ENCODE results near the gene MIER3. TPM values are rescaled to one million over a fixed set of nuclear protein-coding genes. Genes with fewer than 3 reads are reported as not detected.
"Not testable (repeated sequence)": the region's sequence is repeated elsewhere in the genome, so short reads cannot be mapped to it uniquely, and the experiment has no call there.

MIER3 gene
- polyA plus RNA-seq, 1 donor from 2014 or later, result 51.8 TPM

DNA sequence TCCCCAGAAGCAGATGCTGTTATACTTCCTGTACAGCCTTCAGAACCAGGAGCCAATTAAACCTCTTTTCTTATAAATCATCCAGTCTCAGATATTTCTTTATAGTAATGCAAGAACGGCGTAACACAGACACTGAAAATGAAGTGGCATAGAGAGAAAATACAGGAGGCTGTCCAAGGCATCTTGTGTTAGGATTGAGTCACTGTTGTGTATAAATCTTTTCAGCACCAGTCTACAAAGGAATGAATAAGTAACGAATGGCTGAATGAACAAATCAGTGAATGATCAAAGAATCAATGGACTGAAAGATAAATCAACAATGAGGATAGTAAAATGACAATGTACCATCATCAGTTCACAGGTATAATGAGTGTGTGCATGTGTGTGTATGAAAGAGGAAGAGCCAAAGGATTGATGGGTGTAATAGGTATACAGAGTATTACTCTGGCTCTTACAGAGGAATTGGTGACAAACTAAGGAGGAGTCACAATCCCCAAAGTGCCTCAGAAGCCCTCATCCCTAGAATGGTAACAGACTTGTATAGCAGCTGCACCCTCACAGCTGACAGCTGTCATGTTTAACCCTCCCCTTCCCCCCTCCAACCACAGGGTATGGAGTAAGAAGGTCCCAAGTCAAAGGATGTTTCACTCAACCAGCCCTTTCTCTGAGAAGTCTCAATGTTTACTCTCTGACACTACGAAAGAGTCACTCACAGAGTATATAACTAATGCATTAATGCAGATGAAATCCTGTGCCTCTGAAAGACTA lies 29.8 kb upstream of the MIER3 start:
- H3K9ac ChIP-seq (ENCODE audit: low read length), result no peak overlapping the region
- H3K4me2 ChIP-seq (ENCODE audit: low read length), result no peak overlapping the region
- H3K27me3 ChIP-seq (ENCODE audit: insufficient read depth, low read depth, low read length), result no peaks in the 10 kb centered on the region
- no peak overlapping the region for H3K27ac ChIP-seq (ENCODE audit: low read length)
- H3K79me2 ChIP-seq (replicated peaks; ENCODE audit: insufficient read depth, low read length), result no peaks in the 10 kb centered on the region
- H3K4me3 ChIP-seq (ENCODE audit: low read length), result no peak overlapping the region
- H3K36me3 ChIP-seq (ENCODE audit: insufficient read depth, low read length), result no peaks in the 10 kb centered on the region
- H3F3A ChIP-seq (ENCODE audit: insufficient read depth, low read length, poor library complexity, severe bottlenecking), result no peaks in the 10 kb centered on the region
- no peaks in the 10 kb centered on the region for H3K9me2 ChIP-seq (ENCODE audit: insufficient read depth, low read length)
- no peak overlapping the region for H2AFZ ChIP-seq (ENCODE audit: low read depth, low read length)
- no peaks in the 10 kb centered on the region for H4K20me1 ChIP-seq (ENCODE audit: insufficient read depth)
- TF ChIP-seq, protein P1, sequence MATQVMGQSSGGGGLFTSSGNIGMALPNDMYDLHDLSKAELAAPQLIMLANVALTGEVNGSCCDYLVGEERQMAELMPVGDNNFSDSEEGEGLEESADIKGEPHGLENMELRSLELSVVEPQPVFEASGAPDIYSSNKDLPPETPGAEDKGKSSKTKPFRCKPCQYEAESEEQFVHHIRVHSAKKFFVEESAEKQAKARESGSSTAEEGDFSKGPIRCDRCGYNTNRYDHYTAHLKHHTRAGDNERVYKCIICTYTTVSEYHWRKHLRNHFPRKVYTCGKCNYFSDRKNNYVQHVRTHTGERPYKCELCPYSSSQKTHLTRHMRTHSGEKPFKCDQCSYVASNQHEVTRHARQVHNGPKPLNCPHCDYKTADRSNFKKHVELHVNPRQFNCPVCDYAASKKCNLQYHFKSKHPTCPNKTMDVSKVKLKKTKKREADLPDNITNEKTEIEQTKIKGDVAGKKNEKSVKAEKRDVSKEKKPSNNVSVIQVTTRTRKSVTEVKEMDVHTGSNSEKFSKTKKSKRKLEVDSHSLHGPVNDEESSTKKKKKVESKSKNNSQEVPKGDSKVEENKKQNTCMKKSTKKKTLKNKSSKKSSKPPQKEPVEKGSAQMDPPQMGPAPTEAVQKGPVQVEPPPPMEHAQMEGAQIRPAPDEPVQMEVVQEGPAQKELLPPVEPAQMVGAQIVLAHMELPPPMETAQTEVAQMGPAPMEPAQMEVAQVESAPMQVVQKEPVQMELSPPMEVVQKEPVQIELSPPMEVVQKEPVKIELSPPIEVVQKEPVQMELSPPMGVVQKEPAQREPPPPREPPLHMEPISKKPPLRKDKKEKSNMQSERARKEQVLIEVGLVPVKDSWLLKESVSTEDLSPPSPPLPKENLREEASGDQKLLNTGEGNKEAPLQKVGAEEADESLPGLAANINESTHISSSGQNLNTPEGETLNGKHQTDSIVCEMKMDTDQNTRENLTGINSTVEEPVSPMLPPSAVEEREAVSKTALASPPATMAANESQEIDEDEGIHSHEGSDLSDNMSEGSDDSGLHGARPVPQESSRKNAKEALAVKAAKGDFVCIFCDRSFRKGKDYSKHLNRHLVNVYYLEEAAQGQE (IDR thresholded peaks at IDR 0.05; ENCODE audit: borderline replicate concordance), result no peak
- TF ChIP-seq TAF1 (IDR thresholded peaks at IDR 0.05; ENCODE audit: low read depth) (no peak), RAD21 (conservative IDR thresholded peaks at IDR 0.05) (no peak), MXI1 (conservative IDR thresholded peaks at IDR 0.05; ENCODE audit: poor library complexity, severe bottlenecking) (no peak), SMC3 (conservative IDR thresholded peaks at IDR 0.05; ENCODE audit: poor library complexity) (no peak), POLR2AphosphoS5 (IDR thresholded peaks at IDR 0.05) (no peak), EZH2 (IDR thresholded peaks at IDR 0.05; ENCODE audit: borderline replicate concordance, insufficient read depth, low read length, poor library complexity, severe bottlenecking) (no peak), EP300 (conservative IDR thresholded peaks at IDR 0.05; ENCODE audit: poor library complexity, severe bottlenecking) (no peak)
- TF ChIP-seq, protein P2, sequence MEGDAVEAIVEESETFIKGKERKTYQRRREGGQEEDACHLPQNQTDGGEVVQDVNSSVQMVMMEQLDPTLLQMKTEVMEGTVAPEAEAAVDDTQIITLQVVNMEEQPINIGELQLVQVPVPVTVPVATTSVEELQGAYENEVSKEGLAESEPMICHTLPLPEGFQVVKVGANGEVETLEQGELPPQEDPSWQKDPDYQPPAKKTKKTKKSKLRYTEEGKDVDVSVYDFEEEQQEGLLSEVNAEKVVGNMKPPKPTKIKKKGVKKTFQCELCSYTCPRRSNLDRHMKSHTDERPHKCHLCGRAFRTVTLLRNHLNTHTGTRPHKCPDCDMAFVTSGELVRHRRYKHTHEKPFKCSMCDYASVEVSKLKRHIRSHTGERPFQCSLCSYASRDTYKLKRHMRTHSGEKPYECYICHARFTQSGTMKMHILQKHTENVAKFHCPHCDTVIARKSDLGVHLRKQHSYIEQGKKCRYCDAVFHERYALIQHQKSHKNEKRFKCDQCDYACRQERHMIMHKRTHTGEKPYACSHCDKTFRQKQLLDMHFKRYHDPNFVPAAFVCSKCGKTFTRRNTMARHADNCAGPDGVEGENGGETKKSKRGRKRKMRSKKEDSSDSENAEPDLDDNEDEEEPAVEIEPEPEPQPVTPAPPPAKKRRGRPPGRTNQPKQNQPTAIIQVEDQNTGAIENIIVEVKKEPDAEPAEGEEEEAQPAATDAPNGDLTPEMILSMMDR (IDR thresholded peaks at IDR 0.05; ENCODE audit: poor library complexity, severe bottlenecking), result no peak
- H3K9me3 ChIP-seq (ENCODE audit: low read length), result no peaks in the 10 kb centered on the region

DNA sequence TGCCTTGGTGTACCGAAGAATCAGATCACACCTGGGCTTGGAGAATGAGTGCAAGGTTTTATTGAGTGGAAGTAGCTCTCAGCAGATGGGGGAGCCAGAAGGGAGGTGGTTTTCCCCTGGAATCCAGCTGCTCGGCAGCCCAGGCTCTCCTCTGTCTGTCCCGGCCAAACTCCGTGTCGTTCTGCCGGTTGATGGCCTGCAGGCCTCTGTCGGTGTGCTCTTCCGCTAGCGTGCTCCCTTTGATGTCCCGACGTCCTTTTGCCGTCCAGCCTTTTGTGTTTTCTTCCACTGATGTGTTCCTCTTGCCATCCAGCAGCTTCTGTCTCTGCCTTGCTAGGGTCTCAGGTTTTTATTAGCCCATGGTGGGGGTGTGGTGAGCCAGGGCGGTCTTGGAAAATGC lies 28.0 kb upstream of the MIER3 start:
- Histone ChIP-seq H3K9me3 (ENCODE audit: low read length) (no peaks in the 10 kb centered on the region), H3K9me2 (ENCODE audit: insufficient read depth, low read length) (no peaks in the 10 kb centered on the region), H3K79me2 (replicated peaks; ENCODE audit: insufficient read depth, low read length) (no peaks in the 10 kb centered on the region), H3K27me3 (ENCODE audit: insufficient read depth, low read depth, low read length) (no peaks in the 10 kb centered on the region), H3F3A (ENCODE audit: insufficient read depth, low read length, poor library complexity, severe bottlenecking) (no peaks in the 10 kb centered on the region), H3K9ac (ENCODE audit: low read length) (no peak overlapping the region), H3K27ac (ENCODE audit: low read length) (no peak overlapping the region), H3K4me3 (ENCODE audit: low read length) (no peak overlapping the region), H2AFZ (ENCODE audit: low read depth, low read length) (no peak overlapping the region), H4K20me1 (ENCODE audit: insufficient read depth) (no peaks in the 10 kb centered on the region), H3K4me2 (ENCODE audit: low read length) (no peak overlapping the region), H3K36me3 (ENCODE audit: insufficient read depth, low read length) (no peaks in the 10 kb centered on the region)
- TF ChIP-seq MXI1 (conservative IDR thresholded peaks at IDR 0.05; ENCODE audit: poor library complexity, severe bottlenecking) (no peak), RAD21 (conservative IDR thresholded peaks at IDR 0.05) (no peak), TAF1 (IDR thresholded peaks at IDR 0.05; ENCODE audit: low read depth) (no peak), POLR2AphosphoS5 (IDR thresholded peaks at IDR 0.05) (no peak), EP300 (conservative IDR thresholded peaks at IDR 0.05; ENCODE audit: poor library complexity, severe bottlenecking) (no peak), EZH2 (IDR thresholded peaks at IDR 0.05; ENCODE audit: borderline replicate concordance, insufficient read depth, low read length, poor library complexity, severe bottlenecking) (no peak), SMC3 (conservative IDR thresholded peaks at IDR 0.05; ENCODE audit: poor library complexity) (no peak)
- TF ChIP-seq, protein P1 (IDR thresholded peaks at IDR 0.05; ENCODE audit: borderline replicate concordance), result no peak
- TF ChIP-seq, protein P2 (IDR thresholded peaks at IDR 0.05; ENCODE audit: poor library complexity, severe bottlenecking), result no peak

DNA sequence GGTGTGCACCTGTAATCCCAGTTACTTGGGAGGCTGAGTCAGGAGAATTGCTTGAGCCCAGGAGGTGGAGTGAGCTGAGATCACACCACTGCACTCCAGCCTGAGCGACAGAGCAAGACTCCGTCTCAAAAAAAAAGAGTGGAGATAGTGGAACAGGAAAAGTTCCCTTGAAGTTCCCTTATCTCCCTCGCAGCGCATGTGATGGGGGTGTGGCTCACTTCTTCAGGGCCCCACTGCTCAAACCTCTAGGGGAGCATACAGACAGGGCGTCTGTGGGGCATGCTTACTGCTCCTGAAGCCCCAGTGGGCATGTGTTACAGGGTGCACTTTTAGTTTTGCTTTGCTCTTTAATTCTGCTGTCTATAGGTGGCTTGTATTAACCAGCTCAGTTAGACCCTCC lies 27.6 kb upstream of the MIER3 start:
- not testable (repeated sequence) for H3K4me3 ChIP-seq (ENCODE audit: low read length)

More for the DNA sequence above, 27.6 kb upstream of the MIER3 start:
- not testable (repeated sequence) for H3K9me3 ChIP-seq (ENCODE audit: low read length); H3K27ac ChIP-seq (ENCODE audit: low read length); H3K9ac ChIP-seq (ENCODE audit: low read length); H3K4me2 ChIP-seq (ENCODE audit: low read length); H3K36me3 ChIP-seq (ENCODE audit: insufficient read depth, low read length); H2AFZ ChIP-seq (ENCODE audit: low read depth, low read length); H4K20me1 ChIP-seq (ENCODE audit: insufficient read depth); H3K9me2 ChIP-seq (ENCODE audit: insufficient read depth, low read length); H3K27me3 ChIP-seq (ENCODE audit: insufficient read depth, low read depth, low read length); H3K79me2 ChIP-seq (replicated peaks; ENCODE audit: insufficient read depth, low read length); H3F3A ChIP-seq (ENCODE audit: insufficient read depth, low read length, poor library complexity, severe bottlenecking)
